Measurements from ENCODE around the gene CLEC3A.
"Not testable (repeated sequence)": the region's sequence is repeated elsewhere in the genome, so short reads cannot be mapped to it uniquely, and the experiment has no call there.

Gene CLEC3A

GRCh38 chr16:78035012-78035411, 12.7 kb downstream of the CLEC3A start:
- no peak for DNase-seq

- DNase-seq: no peak
Observed at GRCh38 chr16:78040396-78040795, 18.0 kb downstream of the CLEC3A start.

GRCh38 chr16:78045865-78046581, 23.7 kb downstream of the CLEC3A start:
- peak; percentile 6 for DNase-seq

- DNase-seq: no peak
Observed at GRCh38 chr16:78048319-78048718, 26.0 kb downstream of the CLEC3A start.

GRCh38 chr16:78050734-78051400, 28.5 kb downstream of the CLEC3A start:
- no peak for DNase-seq

GRCh38 chr16:78057803-78058564, 35.6 kb downstream of the CLEC3A start:
- DNase-seq: no peak

- DNase-seq: not testable (repeated sequence)
Observed at GRCh38 chr16:78059806-78060205, 37.5 kb downstream of the CLEC3A start.

GRCh38 chr16:78060295-78060694, 37.9 kb downstream of the CLEC3A start:
- no peak for DNase-seq

- DNase-seq: no peak
Observed at GRCh38 chr16:78060809-78061208, 38.5 kb downstream of the CLEC3A start.

GRCh38 chr16:78065319-78065718, 43.0 kb downstream of the CLEC3A start:
- DNase-seq: no peak

GRCh38 chr16:78069913-78070312, 47.6 kb downstream of the CLEC3A start:
- no peak for DNase-seq

GRCh38 chr16:78072275-78072674, 49.9 kb downstream of the CLEC3A start:
- DNase-seq: no peak

GRCh38 chr16:78075800-78076199, 53.5 kb downstream of the CLEC3A start:
- no peak for DNase-seq

GRCh38 chr16:78081341-78081740, 59.0 kb downstream of the CLEC3A start:
- DNase-seq: no peak

Measured in stimulated activated CD4-positive, alpha-beta T cell treated with anti-CD3 and anti-CD28 coated beads, Interleukin-4, amount 100 ng/mL, for 24 hours (primary cell).